Thyroid gland (tissue), 4 donors: ENCODE results near the gene SUN2. TPM values are rescaled to one million over a fixed set of nuclear protein-coding genes. Genes with fewer than 3 reads are reported as not detected.

Source experiments
- DNase-seq, 2 donors: peaks; one replicate each; pipeline ENCODE4 v3.0.0-alpha.2; 2019
- H3K27ac ChIP-seq, 3 donors: fragments of 200-600 bp; sonication (generic); 1 replicate in 2 of 3; 2 replicates in 1 of 3; pipeline ENCODE4 v1.5.1; 2016 to 2019; ENCODE audit warnings: mild to moderate bottlenecking in 1 of 3, moderate library complexity in 1 of 3
- H3K27me3 ChIP-seq: fragments of 200-600 bp; sonication (generic); one replicate; pipeline ENCODE4 v1.5.1; 2019
- H3K36me3 ChIP-seq, 2 donors: fragments of 200-600 bp; sonication (generic); one replicate each; pipeline ENCODE4 v1.5.1; 2016 to 2019
- H3K4me1 ChIP-seq, 2 donors: fragments of 200-600 bp; sonication (generic); one replicate each; pipeline ENCODE4 v1.5.1; 2017 to 2019
- H3K4me3 ChIP-seq, 3 donors: fragments of 200-600 bp; sonication (generic); replicated peaks in 1 of 3; 1 replicate in 2 of 3; 2 replicates in 1 of 3; pipeline ENCODE4 v1.5.1; 2016; ENCODE audit warnings: mild to moderate bottlenecking in 1 of 3
- H3K9me3 ChIP-seq: fragments of 200-600 bp; sonication (generic); one replicate; pipeline ENCODE4 v1.5.1; 2017
- CTCF ChIP-seq, 6 experiments: fragments of 200-600 bp in 3 of 6; fragments of 450-650 bp in 3 of 6; sonication (generic) in 3 of 6; IDR thresholded peaks; one replicate each; pipeline ENCODE4 v1.5.1; 2016 to 2019; ENCODE audit warnings: antibody characterized with exemption in 6 of 6, mild to moderate bottlenecking in 2 of 6, inconsistent platforms in 1 of 6, moderate library complexity in 1 of 6
- POLR2A ChIP-seq, 2 donors: fragments of 450-650 bp; IDR thresholded peaks; one replicate each; pipeline ENCODE4 v1.6.1; 2017; ENCODE audit warnings: antibody characterized with exemption in 2 of 2, mild to moderate bottlenecking in 2 of 2, moderate library complexity in 1 of 2
- WGBS, 2 donors: methylation state at CpG; one replicate each; pipeline ENCODE4 v1.1.5; 2017; 5-methylcytosine and 5-hydroxymethylcytosine counted together
- intact Hi-C: fragments of 100-400 bp; cut with DNase I; formaldehyde crosslinking; loops from one replicate; pipeline ENCODE4 v1.15.1; 2023
- total RNA-seq, 4 donors: library from RNA; depleted of rRNA; stranded (reverse); fragments of >200 nt; gene quantifications; one replicate each; pipeline ENCODE4 v1.2.3, GENCODE V29; 2016

The SUN2 gene
- total RNA-seq, 4 donors from 2014 or later, result 137 to 356 (median 153) TPM

- no peak for DNase-seq
These were observed 15.6 kb downstream of the SUN2 start for GRCh38 chr22:38740116-38740723.

GRCh38 chr22:38739300-38740055 lies 16.3 kb downstream of the SUN2 start:
- TF ChIP-seq CTCF (IDR thresholded peaks at IDR 0.05) (no peak), POLR2A (IDR thresholded peaks at IDR 0.05) (no peak)
- no peak for DNase-seq
- H3K9me3 ChIP-seq, result no peaks in the 10 kb centered on the region
- no peaks in the 10 kb centered on the region for H3K27me3 ChIP-seq
- no peak overlapping the region for H3K27ac ChIP-seq
- H3K4me1 ChIP-seq, result peaks cover 6 to 18% of the 10 kb centered on the region in 2 donors
- H3K36me3 ChIP-seq, result peaks cover 77 to 86% of the 10 kb centered on the region in 2 donors
- H3K4me3 ChIP-seq, result no peak overlapping the region
- intact Hi-C loops, result no loop called here
- 94 to 95% methylated on average over 13 of the region's 20 CpGs for WGBS, 2 donors

More at GRCh38 chr22:38740116-38740723, 15.6 kb downstream of the SUN2 start:
- Histone ChIP-seq H3K27ac (no peak overlapping the region), H3K27me3 (no peaks in the 10 kb centered on the region), H3K36me3 (peaks cover 85 to 94% of the 10 kb centered on the region in 2 donors), H3K4me3 (no peak overlapping the region), H3K4me1 (peaks cover 0 to 10% of the 10 kb centered on the region in 2 donors), H3K9me3 (no peaks in the 10 kb centered on the region)
- no peak for TF ChIP-seq CTCF (IDR thresholded peaks at IDR 0.05)
- no peak for TF ChIP-seq POLR2A (IDR thresholded peaks at IDR 0.05)
- WGBS, 2 donors, result 94% methylated on average over 13 to 15 of the region's 15 CpGs
- intact Hi-C loops, result no loop called here

GRCh38 chr22:38738475-38739070 lies 17.2 kb downstream of the SUN2 start:
- intact Hi-C loops, result no loop called here
- Histone ChIP-seq H3K4me3 (no peak overlapping the region), H3K9me3 (no peaks in the 10 kb centered on the region), H3K36me3 (peaks cover 70 to 78% of the 10 kb centered on the region in 2 donors), H3K4me1 (peaks cover 13 to 27% of the 10 kb centered on the region in 2 donors), H3K27me3 (no peaks in the 10 kb centered on the region), H3K27ac (no peak overlapping the region)
- 94 to 100% methylated on average over 7 to 13 of the region's 18 CpGs for WGBS, 2 donors
- TF ChIP-seq POLR2A (IDR thresholded peaks at IDR 0.05), result no peak
- TF ChIP-seq CTCF (IDR thresholded peaks at IDR 0.05), result no peak
- no peak for DNase-seq

GRCh38 chr22:38737302-38738060 lies 18.3 kb downstream of the SUN2 start:
- Histone ChIP-seq H3K36me3 (peaks cover 61 to 69% of the 10 kb centered on the region in 2 donors), H3K4me3 (no peak overlapping the region), H3K27ac (no peak overlapping the region), H3K4me1 (peaks cover 22 to 38% of the 10 kb centered on the region in 2 donors), H3K9me3 (no peaks in the 10 kb centered on the region), H3K27me3 (no peaks in the 10 kb centered on the region)
- no peak for TF ChIP-seq CTCF (IDR thresholded peaks at IDR 0.05)
- no peak for TF ChIP-seq POLR2A (IDR thresholded peaks at IDR 0.05)
- intact Hi-C loops, result no loop called here
- WGBS, 2 donors, result 84 to 89% methylated on average over 21 of the region's 21 CpGs
- DNase-seq, result no peak
